HUES64 (cell line): ENCODE data around the gene HYLS1.

Source experiments
- H3K27ac ChIP-seq: 2 replicates; pipeline ENCODE4 v1.7.0; 2013; ENCODE audit warnings: low read depth, low read length, inconsistent platforms
- H3K27me3 ChIP-seq: 2 replicates; pipeline ENCODE4 v1.6.1; 2013; ENCODE audit warnings: mild to moderate bottlenecking, low read length; ENCODE audit not compliant: insufficient read depth
- H3K36me3 ChIP-seq: 2 replicates; pipeline ENCODE4 v1.6.1; 2013; ENCODE audit warnings: mild to moderate bottlenecking, low read length; ENCODE audit not compliant: insufficient read depth
- H3K4me1 ChIP-seq: 2 replicates; pipeline ENCODE4 v1.6.1; 2013; ENCODE audit warnings: mild to moderate bottlenecking, low read length, moderate library complexity; ENCODE audit not compliant: insufficient read depth
- H3K4me3 ChIP-seq: 2 replicates; pipeline ENCODE4 v1.5.1; 2013; ENCODE audit warnings: mild to moderate bottlenecking, low read length, moderate library complexity
- H3K9ac ChIP-seq: 2 replicates; pipeline ENCODE4 v1.6.1; 2013; ENCODE audit warnings: mild to moderate bottlenecking, low read depth, low read length
- H3K9me3 ChIP-seq: 2 replicates; pipeline ENCODE4 v1.6.1; 2013; ENCODE audit warnings: low read depth, low read length; ENCODE audit not compliant: insufficient read depth
- WGBS: fragments of 150-250, 120-280 bp; methylation state at CpG from one replicate; pipeline ENCODE4 v1.1.7; 2013; ENCODE audit warnings: missing lambda C conversion rate; 5-methylcytosine and 5-hydroxymethylcytosine counted together

HYLS1 gene

DNA sequence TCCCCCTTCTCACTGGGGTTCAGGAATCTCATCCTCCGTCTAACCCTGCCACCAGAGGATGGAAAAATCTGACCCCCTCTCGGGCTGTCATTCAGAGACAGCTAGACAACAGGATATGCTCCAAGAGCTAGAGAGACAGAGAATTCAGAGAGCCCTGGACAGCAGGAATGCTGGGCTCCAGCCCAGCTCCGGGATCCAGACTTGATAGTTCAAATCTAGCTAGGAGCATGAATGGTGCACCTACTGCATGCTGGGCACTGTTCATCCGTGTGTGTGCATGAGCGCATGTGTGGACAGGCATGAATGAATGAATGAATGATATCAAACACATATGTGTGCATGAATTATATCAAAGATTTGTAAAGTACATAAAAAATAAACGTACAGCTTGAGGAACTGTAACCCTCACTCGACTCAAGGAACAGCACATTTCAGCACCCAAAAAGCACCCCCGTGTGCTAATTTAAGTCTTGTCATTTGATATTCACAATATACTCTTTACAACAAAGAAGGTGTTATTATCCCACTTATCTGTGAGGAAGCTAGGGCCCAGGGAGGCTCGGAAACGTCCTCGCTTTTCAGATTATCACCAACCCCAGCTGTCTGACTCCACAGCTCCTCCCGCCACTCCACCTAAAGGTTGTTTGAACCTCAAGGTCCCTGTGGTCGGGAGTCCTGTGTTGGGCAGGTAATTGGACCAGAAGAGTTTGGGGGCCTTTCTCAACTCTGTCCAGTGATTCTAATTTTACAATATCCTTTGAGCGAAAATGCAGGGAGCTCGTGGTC lies 57.7 kb downstream of the HYLS1 start:
- H3K4me1 ChIP-seq = peaks cover 7% of the 10 kb centered on the region; the same call in 1 of the 2 replicates
- no peak overlapping the region for H3K9ac ChIP-seq
- 84% methylated on average over 15 of the region's 15 CpGs for WGBS

DNA sequence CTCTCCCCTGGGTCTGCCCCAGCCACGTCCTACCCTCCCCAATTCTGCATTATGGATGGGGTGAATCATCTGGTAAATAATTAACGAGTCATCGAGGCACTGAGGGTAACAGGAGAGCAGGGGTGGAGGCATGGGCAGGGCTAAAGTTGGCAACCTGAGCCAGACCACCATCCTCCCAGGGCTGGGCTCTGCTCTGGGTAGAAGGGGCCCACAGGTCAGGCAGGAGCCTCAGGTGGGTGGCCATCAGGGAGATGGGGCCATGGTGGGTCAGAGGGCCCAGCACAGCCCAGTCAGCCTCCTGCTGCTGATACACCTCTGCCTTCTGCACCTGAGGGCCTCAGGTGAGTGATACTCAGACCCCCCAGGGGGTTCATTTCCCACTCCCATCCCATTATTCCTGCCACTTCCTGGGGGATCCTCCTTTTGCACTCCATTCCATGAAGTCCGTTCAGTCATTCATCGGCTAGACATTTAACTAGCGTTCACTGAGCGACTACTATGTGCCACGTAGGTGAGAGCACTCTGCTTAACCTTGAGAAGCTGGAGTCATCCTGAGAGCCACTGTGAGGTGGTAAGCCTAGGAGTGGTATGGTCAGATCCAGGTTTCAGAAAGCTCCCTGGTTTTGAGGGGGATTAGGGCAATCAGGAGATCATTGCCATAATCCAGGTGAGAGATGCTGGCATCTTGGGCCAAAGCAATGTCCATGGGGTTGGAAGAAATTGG lies 58.5 kb downstream of the HYLS1 start, which contains the start of gene VSIG10L2:
Gene VSIG10L2 (plus strand): TSS at position 248 of the 724 bp plus-strand sequence. CDS start 12 bp downstream, at position 260.
- H3K27ac ChIP-seq = no peak within 1 kb of the TSS
- H3K27me3 ChIP-seq = no peaks in the 10 kb centered on the region
- H3K4me3 ChIP-seq = no peak within 1 kb of the TSS
- no peak within 1 kb of the TSS for H3K9ac ChIP-seq
- H3K36me3 ChIP-seq = no peaks in the 10 kb centered on the region
- H3K4me1 ChIP-seq = peaks cover 7% of the 10 kb centered on the region; the same call in 1 of the 2 replicates
- WGBS = 89% methylated on average over 8 of the region's 8 CpGs
- no peaks in the 10 kb centered on the region for H3K9me3 ChIP-seq

More for the DNA sequence above, 57.7 kb downstream of the HYLS1 start:
- H3K9me3 ChIP-seq = no peaks in the 10 kb centered on the region
- no peaks in the 10 kb centered on the region for H3K36me3 ChIP-seq
- H3K27ac ChIP-seq = no peak overlapping the region
- no peaks in the 10 kb centered on the region for H3K27me3 ChIP-seq
- no peak overlapping the region for H3K4me3 ChIP-seq

DNA sequence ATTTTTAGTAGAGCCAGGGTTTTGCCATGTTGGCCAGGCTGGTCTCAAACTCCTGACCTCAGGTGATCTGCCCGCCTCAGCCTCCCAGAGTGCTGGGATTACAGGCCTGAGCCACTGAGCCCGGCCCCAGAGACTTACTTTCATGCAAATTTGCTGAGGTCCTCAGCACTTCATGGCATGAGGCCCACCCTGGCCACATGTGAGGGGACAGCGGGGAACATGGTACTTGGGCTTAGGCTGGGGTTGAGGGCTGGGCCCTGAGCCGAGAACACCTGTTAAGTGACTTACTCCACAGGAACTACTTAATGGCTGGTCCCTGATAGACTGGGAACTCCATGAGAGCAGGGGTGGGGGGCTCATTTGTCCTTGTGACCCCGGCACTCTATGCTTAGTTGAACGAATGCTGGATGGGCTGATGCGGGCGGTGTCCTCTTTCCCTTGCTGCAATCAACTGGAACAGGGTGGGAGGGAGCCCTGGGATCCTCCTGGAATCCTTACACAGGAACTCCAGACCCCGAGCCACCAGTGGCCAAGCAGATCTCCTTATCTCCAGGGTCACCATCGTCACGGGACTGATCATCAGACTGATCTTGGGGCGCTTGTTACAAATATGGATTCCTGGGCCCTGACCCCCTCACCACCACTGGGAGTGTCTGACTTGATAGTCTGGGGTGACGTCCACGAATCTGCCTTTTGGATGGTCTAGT lies 59.4 kb downstream of the HYLS1 start:
- WGBS = 94% methylated on average over 14 of the region's 14 CpGs
- Histone ChIP-seq H3K4me3 (no peak overlapping the region), H3K9me3 (no peaks in the 10 kb centered on the region), H3K4me1 (peaks cover under 1% of the 10 kb centered on the region; the same call in 1 of the 2 replicates), H3K9ac (no peak overlapping the region), H3K27me3 (no peaks in the 10 kb centered on the region), H3K27ac (no peak overlapping the region), H3K36me3 (no peaks in the 10 kb centered on the region)

GRCh38 chr11:125947419-125948277 lies 60.2 kb downstream of the HYLS1 start:
- Histone ChIP-seq H3K9ac (no peak overlapping the region), H3K9me3 (no peaks in the 10 kb centered on the region), H3K4me1 (no peaks in the 10 kb centered on the region), H3K27ac (no peak overlapping the region), H3K36me3 (no peaks in the 10 kb centered on the region), H3K27me3 (no peaks in the 10 kb centered on the region), H3K4me3 (no peak overlapping the region)
- WGBS = 92% methylated on average over 24 of the region's 24 CpGs

DNA sequence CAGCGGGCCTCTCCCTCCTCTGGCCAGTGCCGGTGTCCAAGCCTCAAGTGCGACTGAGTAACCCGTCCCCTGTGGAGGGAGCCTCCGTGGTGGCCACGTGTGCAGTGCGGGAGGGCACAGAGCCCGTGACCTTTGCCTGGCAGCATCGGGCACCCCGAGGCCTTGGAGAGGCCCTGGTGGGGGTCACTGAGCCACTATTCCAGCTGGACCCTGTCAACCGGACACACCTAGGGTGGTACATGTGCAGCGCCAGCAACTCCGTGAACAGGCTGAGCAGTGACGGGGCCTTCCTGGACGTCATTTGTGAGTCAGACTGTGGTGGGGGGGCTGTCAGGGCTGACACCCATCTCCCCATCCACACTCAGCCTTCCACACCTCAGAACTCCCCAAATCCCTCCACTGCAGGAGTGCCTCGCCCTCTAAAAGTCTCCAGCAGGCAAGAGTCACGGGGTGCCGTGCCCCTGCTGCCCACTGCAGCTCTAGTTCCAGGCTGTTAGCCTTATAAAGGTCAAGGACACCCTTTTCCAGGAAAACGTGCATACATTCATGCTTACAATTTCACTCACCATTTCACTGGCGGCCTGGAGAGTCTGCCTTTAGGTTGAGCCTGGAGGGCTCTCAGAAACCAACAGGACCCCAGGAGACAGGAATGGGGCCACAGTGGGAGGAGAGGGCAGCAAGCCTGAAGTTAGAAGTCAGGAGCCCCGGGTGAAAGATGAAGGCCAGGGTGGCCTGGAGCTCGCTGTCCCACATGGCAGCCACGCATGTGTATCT lies 61.0 kb downstream of the HYLS1 start:
- H3K4me1 ChIP-seq = no peaks in the 10 kb centered on the region
- no peak overlapping the region for H3K27ac ChIP-seq
- H3K4me3 ChIP-seq = no peak overlapping the region
- no peaks in the 10 kb centered on the region for H3K27me3 ChIP-seq
- no peaks in the 10 kb centered on the region for H3K36me3 ChIP-seq
- no peaks in the 10 kb centered on the region for H3K9me3 ChIP-seq
- H3K9ac ChIP-seq = no peak overlapping the region
- WGBS = 93% methylated on average over 23 of the region's 23 CpGs

DNA sequence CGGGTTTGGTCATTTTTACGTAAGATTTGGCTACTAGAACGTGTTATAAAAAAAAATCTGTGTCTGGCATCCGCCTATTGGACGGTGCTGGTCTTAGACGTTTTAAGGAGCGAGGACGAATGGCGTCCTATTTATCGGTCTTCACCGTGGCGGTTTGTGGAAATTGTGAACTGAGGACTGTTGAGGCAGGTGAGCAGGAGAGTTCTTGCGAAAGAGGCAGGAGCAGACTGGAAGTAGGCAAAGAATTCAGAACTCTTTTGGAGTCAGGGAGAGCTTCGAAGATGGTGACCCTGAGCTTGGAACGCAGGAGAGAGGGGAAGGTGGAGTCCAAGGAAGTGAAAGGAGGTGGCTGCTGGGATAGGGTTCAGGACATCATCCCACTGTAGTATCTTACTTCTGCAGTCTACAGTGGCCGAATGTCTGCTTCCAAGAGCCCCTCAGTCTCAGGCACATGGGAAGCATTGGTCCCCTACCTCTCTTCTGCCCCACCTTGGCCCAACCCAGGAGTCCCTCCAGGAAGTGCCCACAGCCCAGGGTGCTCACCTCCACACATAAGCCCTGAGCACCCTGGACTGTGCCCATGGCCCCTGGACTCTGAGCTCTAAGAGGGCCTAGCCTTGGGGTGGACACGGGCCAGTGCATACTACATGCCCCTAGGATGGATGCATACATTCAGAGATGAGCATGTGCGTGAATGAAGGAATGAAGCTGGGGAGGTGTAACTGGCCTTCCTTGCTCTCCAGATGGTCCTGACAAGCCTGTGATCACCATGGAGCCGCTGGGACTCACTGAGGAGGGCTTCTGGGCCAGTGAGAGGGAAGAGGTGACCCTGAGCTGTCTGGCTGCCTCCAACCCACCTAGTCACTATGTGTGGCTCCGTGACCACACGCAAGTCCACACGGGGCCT lies 62.1 kb downstream of the HYLS1 start:
- no peaks in the 10 kb centered on the region for H3K9me3 ChIP-seq
- H3K27me3 ChIP-seq = no peaks in the 10 kb centered on the region
- H3K4me3 ChIP-seq = no peak overlapping the region
- WGBS = 92% methylated on average over 22 of the region's 22 CpGs
- H3K27ac ChIP-seq = no peak overlapping the region
- H3K9ac ChIP-seq = no peak overlapping the region
- H3K36me3 ChIP-seq = no peaks in the 10 kb centered on the region
- no peaks in the 10 kb centered on the region for H3K4me1 ChIP-seq

- Histone ChIP-seq H3K27me3 (no peaks in the 10 kb centered on the region), H3K9ac (no peak overlapping the region), H3K4me3 (no peak overlapping the region), H3K4me1 (no peaks in the 10 kb centered on the region), H3K27ac (no peak overlapping the region), H3K9me3 (no peaks in the 10 kb centered on the region), H3K36me3 (no peaks in the 10 kb centered on the region)
- 95% methylated on average over 11 of the region's 11 CpGs for WGBS
Observed at GRCh38 chr11:125950178-125950490, 62.7 kb downstream of the HYLS1 start.
